Brain pericyte (primary cell): Measurements from ENCODE around the gene ADGRA3.

Experiments used
- DNase-seq: peaks from one replicate; pipeline ENCODE4 v3.0.0-alpha.2; 2012; ENCODE audit warnings: low read depth, low spot score

Gene ADGRA3, protein sequence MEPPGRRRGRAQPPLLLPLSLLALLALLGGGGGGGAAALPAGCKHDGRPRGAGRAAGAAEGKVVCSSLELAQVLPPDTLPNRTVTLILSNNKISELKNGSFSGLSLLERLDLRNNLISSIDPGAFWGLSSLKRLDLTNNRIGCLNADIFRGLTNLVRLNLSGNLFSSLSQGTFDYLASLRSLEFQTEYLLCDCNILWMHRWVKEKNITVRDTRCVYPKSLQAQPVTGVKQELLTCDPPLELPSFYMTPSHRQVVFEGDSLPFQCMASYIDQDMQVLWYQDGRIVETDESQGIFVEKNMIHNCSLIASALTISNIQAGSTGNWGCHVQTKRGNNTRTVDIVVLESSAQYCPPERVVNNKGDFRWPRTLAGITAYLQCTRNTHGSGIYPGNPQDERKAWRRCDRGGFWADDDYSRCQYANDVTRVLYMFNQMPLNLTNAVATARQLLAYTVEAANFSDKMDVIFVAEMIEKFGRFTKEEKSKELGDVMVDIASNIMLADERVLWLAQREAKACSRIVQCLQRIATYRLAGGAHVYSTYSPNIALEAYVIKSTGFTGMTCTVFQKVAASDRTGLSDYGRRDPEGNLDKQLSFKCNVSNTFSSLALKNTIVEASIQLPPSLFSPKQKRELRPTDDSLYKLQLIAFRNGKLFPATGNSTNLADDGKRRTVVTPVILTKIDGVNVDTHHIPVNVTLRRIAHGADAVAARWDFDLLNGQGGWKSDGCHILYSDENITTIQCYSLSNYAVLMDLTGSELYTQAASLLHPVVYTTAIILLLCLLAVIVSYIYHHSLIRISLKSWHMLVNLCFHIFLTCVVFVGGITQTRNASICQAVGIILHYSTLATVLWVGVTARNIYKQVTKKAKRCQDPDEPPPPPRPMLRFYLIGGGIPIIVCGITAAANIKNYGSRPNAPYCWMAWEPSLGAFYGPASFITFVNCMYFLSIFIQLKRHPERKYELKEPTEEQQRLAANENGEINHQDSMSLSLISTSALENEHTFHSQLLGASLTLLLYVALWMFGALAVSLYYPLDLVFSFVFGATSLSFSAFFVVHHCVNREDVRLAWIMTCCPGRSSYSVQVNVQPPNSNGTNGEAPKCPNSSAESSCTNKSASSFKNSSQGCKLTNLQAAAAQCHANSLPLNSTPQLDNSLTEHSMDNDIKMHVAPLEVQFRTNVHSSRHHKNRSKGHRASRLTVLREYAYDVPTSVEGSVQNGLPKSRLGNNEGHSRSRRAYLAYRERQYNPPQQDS (N-terminal part only)

DNA sequence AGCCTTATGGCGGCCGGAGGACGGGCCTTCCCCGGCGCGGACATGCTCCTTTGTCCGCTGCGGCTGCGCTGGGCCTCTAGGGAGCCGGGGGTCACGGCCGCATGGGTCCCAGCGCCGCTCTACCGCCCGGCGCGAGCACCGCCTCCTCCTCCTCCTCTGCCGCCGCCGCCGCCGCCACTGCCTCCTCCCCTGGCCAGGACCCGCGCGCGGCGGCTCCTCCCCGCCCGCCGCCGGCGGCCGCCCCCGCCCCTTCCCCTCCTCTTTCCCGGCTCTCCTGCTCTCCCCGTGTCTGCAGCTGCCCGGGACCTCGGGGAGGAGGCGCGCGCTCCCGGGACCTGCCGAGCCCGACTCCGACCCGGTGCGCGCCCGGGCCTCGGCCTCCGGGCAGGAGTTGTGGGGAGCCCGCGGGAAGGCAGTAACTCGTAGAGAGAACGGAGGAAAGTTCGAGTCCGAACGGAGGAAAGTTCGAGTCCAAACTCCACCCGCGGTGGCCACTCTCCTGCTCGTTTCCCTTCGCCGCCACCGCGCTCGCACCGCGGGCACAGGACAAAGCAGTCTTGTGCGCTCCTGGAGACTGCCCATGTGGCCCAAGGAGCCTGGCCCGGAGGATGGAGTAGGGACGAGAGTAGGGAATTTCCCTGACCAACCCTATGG is at the start of gene ADGRA3:
ADGRA3 (minus strand) TSS at position 179 of the 654 bp plus-strand sequence. CDS start 282 bp downstream, outside the sequence.
- no peak for DNase-seq

DNA sequence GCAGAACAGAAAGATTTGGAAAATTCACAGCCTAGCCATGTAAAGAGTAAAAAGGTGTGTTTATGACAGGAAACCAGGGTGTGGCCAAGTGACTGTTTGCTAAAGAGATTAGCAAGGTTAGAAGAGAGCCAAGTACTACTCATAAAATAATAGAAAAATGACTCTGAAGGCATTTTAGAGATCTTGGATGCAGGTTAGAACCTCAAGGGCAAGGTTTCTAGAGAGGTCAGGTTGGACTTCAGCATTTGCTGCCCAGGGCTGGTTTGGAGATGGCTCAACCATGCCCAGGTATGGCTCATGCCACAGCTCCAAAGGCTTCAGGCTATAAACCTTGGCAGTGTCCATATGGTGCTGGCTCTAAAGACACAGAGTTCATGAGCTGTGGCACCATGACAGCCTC is 40.6 kb upstream of the ADGRA3 start:
- no peak for DNase-seq

DNA sequence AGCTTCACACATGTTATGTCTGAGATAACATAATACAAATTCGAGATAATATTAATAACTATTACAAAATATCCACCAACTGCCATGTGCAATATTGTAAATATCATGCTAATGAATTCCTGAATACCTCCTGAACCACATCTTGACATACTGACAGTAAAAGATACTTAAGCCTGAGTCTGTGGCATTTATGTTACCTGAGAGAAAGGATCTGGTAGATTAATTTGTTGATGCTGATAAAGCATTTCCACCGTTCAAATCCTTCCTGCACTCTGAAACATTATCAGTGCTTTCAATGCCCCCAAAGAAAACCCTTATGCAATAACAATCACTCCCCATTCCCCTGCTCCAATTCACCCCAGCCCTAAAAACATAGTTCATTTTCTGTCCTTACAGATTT is 38.8 kb upstream of the ADGRA3 start:
- DNase-seq, result no peak

DNA sequence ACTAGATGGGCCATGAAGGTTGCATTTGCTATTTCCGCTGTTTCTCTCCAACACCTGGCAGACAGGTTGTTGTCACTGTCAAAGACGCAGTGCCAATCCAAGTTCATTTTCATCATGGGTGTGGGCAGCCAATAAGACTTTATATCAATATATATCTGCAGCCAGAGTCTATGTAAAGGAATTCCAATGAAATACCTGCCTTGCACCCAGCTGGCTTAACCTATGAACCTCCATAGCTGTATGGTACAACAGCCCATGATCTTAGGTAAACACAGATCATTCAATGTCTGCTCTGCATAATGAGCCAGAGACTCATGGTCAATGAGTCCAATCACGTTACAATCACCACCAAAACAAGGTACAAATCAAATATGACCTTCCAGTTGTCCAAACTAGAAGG is 37.7 kb upstream of the ADGRA3 start:
- no peak for DNase-seq

DNA sequence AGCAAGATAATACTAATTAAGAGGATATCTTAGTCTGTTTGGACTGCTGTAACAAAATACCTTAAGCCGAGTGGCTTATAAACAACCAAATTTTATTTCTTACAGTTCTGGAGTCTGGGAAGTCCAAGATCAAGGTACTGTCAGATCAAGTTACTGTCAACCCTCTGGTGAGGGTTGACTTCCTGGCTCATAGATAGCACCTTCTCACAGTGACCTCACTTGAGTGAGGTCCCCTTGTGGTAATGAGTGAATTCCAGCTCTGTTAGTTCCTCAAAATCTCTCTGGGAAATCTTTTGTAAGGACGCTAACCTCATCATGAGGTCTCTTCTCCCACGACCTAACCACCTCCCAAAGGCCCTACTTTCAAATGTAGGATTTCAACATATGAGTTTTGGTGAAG is 36.9 kb upstream of the ADGRA3 start:
- DNase-seq, result no peak

DNA sequence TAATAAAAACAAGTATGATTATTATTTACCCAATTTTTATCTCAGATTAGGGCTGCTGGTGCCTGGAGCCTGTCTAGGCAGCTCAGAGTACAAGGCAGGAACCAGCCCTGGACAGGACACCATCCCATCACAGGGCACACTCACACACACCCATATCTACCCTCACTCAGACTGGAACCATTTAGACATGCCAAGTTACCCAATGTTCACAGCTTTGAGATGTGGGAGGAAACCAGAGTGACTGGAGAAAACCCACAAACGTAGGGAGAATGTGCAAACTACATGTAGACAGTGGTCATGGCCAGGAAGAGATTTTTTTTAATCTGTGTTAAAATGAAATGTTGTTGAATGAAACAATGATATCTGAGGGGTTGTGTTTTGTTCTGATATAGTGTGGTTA is 35.7 kb upstream of the ADGRA3 start:
- DNase-seq, result no peak

DNA sequence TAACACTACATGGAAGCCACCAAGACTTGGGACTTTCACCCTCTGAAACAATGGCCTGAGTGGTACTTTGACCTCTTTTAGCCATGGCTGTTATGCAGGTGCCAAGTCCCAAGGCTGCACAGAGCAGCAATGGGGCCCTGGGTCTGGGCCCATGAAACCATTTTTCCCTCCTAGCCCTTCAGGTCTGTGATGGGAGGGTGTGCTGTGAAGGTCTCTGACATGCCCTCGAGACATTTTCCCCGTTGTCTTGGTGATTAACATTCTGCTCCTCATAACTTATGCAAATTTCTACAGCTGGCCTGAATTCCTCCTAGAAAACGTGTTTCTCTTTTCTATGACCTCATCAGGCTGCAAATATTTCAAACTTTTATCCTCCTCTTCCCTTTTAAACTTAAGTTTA is 30.4 kb upstream of the ADGRA3 start:
- no peak for DNase-seq

DNA sequence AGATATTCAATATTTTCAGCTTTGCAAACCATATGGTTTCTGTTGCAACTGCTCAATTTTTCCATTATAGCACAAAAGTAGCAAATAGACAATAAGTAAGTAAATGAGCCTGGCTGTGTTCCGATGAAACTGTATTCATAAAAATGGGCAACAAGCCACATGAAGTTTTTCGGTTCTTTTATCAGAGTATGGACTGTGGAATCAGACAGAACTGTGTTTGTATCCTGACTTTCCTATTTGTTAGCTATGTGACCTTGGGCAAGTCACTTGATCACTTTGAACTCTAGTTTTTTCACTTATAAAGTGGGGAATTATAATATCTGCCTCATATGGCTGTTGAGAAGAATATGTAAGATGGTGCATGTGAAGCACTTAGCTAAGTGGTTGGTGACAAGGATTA is 23.4 kb upstream of the ADGRA3 start:
- DNase-seq, result no peak

DNA sequence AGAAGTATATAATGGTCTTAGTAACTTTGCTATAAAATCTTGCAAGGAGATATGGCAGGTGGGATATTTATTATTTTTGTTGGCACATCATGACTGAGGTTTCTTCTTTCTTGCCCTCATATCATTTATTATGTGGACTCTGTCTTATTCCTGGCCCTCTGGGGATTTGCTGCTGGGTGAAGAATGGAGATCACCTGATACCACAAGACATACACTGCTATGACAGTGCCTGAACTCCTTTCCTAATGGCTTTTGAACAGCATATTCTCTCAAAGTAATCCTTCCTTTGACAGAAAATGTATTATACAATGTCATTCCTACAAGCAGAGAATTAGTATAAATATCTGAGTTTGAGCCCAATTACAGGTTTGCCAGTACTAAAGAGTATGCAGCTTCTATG is 22.0 kb upstream of the ADGRA3 start:
- DNase-seq, result no peak

DNA sequence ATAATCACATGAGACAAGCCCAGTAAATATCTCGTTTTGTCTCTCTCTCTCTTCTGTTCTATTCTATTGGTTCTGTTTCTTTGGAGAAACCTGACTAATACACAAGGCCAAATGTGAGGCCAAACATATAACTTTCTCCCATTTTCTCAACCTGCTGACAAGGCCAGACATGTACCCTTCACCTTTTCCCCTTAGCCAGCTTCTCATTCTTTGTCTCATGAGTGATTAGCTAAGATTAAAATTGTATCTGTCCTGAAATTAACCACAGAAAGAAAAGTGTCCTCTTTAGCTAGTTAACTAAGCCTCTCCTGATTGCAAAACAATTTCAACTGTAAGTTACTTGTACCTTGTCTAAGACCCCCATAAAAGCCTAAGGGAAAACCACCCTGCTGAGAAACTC is 18.5 kb upstream of the ADGRA3 start:
- DNase-seq, result no peak

DNA sequence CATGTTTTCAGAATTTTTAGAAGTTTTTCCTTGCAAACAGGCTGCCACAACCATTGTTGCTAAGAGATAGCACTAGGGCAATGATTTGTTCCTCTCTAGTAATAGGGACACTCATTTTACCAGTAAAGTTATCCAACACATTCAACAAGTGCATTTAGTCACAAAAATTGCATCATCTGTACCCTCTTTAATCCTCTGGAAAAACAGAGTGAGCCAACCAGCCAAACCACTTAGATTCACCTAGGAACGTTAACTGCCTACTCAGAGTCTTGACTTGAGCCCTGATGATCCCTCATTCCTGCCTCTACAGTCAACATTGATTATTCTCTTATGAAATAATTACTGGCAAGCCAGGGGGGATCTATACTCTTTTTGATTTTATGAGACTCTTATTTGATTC is 17.0 kb upstream of the ADGRA3 start:
- no peak for DNase-seq

DNA sequence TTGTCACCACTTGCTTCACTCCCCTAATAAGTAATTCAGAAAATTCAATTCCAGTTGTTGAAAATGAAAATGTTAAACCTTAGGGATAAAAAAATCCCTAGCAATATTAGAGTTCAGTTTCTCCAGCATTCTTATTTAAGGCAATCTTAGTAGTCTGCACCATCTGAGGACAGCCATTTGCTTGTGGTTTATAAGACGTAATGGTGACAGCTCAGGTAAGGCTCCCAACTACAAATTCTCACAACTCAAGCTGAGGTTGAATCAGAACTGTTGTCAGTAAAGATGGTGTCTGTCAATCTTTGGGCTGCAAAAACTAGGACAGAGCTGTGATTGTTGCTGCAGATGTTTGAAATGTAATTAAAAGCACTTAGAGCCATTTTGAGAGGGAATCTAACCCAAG is 16.3 kb upstream of the ADGRA3 start:
- no peak for DNase-seq

DNA sequence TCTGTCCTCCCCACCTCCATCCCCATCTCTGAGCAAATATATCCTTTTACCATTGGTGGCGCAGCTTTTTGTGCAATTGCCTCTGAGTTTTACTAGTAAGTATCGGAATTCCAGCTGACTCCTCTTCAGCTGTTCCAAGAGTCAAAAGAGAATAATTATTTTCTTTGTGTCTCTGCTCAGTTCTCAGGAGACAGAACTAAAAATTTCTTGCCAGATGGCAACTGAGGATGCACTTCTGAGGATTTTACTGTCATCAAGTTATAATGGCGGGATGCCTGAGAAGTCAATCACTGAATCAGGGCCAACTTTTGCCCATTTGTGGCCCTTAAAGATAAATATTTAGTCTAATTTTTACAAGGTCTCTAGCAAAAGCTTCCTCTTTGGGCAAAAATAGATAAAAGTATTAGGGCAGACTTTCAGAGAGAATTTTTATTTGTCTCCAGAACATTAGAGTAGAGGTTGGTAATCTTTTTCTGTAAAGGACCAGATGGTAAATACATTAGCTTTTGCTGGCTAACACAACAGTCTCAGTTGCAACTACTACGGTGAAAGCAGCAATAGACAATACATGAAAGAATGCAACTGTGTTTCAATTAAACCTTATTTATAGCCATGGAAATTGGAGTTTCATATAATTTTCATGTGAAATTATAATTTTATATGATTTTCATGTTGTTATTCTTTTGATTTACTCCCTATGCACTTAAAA is 15.6 kb upstream of the ADGRA3 start:
- DNase-seq, result no peak

DNA sequence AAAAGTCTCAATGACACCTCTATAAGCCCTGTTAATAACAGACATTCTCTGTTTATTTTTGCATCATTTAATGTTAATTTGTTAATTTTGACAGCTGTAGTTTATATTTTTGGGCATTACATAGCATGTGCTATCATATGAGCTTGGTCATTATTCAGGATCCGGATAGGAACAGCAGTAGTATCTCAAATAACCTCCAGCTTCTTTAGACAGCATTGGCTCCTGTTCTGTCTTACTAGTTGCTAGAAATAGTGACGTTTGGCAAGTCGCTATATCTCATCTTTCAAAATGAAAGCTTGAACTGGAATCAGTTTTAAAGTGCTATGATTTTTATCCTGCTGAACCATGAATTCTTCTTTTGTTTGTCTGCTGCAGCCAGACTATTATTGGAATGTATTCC is 9.0 kb upstream of the ADGRA3 start:
- no peak for DNase-seq

DNA sequence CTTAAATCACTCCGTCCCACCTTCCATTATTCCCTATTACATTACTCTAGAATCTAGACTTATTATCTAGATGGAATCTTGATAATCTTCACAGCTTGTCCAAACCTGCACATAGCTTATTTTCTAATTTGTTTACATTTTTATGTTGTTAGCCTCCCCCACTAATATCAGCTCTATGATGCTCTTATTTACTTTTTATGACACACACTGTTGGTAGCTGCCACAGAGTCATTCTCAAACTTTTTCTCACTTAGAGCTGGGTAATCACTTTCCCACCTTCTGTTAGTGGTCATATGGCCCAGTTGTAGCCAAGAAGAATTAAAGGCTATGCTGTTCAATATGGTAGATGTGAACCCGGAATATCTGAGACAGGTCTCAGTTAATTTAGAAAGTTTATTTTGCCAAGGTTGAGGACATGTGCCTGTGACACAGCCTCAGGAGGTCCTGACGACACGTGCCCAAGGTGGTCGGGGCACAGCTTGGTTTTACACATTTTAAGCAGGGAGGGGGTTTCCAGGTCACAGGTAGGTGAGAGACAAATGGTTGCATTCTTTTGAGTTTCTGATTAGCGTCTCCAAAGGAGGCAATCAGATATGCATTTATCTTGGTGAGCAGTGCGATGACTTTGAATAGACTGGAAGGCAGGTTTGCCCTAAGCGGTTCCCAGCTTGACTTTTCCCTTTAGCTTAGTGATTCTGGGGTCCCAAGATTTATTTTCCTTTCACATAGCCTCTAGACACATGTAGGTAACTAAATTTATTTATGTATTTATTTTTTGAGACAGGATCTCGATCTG is 7.0 kb upstream of the ADGRA3 start:
- DNase-seq, result no peak

DNA sequence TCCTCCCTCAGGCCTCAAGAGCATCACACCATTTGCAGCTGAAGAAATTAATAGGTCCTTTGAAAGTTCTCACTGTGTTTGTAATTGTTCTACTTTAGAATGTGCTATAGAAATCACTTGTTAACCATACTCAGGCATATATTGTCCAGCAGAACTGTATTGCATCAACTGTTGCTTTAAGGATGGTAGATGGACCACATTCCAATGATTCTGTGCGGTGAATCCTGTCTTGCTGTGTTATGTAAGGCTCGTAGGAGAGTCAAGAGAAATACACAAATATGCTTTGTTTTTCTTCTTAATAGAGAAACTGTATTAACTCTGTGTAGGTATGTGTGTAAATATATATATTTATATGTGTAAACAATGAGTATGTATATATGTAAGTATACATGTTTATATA is 6.3 kb upstream of the ADGRA3 start:
- DNase-seq, result no peak

DNA sequence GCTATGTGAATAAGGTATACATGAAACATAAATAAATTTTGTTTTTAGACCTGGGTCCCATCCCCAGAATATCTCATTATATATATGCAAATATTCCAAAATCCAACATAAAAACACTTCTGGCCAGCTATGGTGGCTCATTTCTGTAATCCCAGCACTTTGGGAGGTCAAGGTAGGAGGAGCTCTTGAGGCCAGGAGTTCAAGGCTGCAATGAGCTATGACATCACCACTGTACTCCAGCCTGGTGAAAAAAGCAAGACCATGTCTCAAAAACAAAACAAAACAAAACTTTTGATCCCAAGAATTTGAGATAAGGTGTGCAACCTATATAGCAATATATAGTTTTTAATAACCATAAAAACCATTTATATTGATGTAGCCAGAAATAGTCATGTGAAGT is 5.4 kb upstream of the ADGRA3 start:
- no peak for DNase-seq

DNA sequence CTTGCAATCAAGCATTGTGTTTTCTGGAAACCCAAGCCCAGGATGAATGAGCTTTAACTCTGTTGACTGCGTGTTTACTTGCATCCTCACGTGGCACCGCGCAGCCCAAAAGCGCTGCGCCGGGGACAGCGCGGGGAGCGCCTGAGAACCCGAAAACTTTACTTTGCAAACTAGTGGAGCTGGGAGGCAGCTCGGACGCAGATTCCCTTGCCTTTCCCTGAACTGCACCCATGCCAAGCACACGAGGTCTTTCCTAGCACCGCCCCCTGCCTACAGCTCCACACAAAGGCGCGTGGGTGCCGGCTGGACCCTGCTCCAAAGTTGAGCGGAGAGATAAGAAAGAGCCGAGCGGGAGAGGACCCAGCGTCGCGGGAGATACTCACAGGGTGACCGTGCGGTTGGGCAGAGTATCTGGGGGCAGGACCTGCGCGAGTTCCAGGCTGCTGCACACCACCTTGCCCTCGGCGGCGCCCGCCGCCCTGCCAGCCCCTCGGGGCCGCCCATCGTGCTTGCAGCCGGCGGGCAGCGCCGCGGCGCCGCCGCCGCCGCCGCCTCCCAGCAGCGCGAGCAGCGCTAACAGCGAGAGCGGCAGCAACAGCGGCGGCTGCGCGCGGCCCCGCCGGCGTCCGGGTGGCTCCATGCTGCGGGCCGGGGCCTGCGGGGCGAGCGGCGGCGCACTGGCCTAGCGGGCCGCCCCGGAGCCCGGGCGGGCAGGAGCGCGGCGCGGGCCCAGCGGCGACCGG is 550 bp downstream of the ADGRA3 start:
- DNase-seq, result no peak

DNA sequence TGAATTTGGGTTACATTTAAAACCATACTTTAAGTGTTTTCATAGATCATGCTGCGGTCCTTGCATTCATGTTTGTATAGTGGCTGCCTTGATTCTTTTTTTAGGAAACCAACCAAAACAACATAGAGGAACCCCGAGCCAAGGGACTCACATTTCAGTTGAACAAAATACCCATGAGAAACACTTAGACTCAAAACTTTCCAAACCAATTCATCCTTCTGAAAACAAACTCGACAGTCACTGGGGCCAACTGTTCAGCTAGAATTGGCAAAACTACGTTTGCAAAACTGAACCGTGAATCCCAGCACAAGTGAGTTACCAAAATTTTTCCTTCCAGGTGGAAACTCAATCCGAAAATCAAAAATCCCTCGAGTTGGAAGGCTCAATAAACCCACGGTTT is 1.4 kb downstream of the ADGRA3 start:
- no peak for DNase-seq
